A549 (cell line): ENCODE results near the gene SLC38A11.

Experiments
- CHD2 ChIP-seq: fragments of 150-350 bp; IDR thresholded peaks from 2 replicates; pipeline ENCODE4 v1.6.1; 2014; ENCODE audit warnings: low read length; ENCODE audit not compliant: partially characterized antibody
- CHD4 ChIP-seq: fragments of 200-600 bp; sonication (generic); IDR thresholded peaks from 2 replicates; pipeline ENCODE4 v1.6.1; 2016; ENCODE audit warnings: antibody characterized with exemption, mild to moderate bottlenecking, borderline replicate concordance
- EP300 ChIP-seq, 2 experiments: fragments of >200 bp; sonication (Bioruptor Twin); formaldehyde crosslinking; IDR thresholded peaks; 2 replicates in 1 of 2; 3 replicates in 1 of 2; pipeline ENCODE4 v1.6.1; 2016 to 2017
- FOSL2 ChIP-seq, 2 experiments: fragments of 450-650 bp in 1 of 2; fragments of >200 bp in 1 of 2; sonication (Bioruptor Twin) in 1 of 2; formaldehyde crosslinking; IDR thresholded peaks; 2 replicates each; pipeline versions ENCODE4 v1.5.0 to v1.6.1; 2016 to 2020; ENCODE audit warnings: mild to moderate bottlenecking in 1 of 2, moderate library complexity in 1 of 2
- NFE2L2 ChIP-seq: fragments of 150-350 bp; conservative IDR thresholded peaks from 2 replicates; pipeline ENCODE4 v1.6.1; 2014; ENCODE audit warnings: low read length
- POLR2A ChIP-seq: IDR thresholded peaks from 2 replicates; pipeline ENCODE4 v1.6.1; 2012; ENCODE audit warnings: mild to moderate bottlenecking, low read length
- RNF2 ChIP-seq: fragments of 200-600 bp; sonication (generic); IDR thresholded peaks from 2 replicates; pipeline ENCODE4 v1.6.1; 2016; ENCODE audit warnings: low read depth, mild to moderate bottlenecking, antibody characterized with exemption, moderate library complexity, borderline replicate concordance
- SREBF2 ChIP-seq: fragments of 450-650 bp; IDR thresholded peaks from 2 replicates; pipeline ENCODE4 v1.6.1; 2014; ENCODE audit warnings: mild to moderate bottlenecking, moderate library complexity
- TF ChIP-seq, protein P1 (sequence below): fragments of 250-450 bp; sonication (Bioruptor Pico); IDR thresholded peaks from 2 replicates; pipeline ENCODE4 v1.5.0; 2020; ENCODE audit warnings: low read depth, mild to moderate bottlenecking, moderate library complexity
- TF ChIP-seq, protein P2 (sequence below): IDR thresholded peaks from 2 replicates; pipeline ENCODE4 v1.6.1; 2012
- TF ChIP-seq, protein P3 (sequence below): fragments of >200 bp; sonication (Bioruptor Twin); formaldehyde crosslinking; IDR thresholded peaks from 3 replicates; pipeline ENCODE4 v1.5.1; 2016
- TF ChIP-seq, protein P4 (sequence below): fragments of 150-350 bp; IDR thresholded peaks from 2 replicates; pipeline ENCODE4 v1.6.1; 2014; ENCODE audit warnings: low read depth, mild to moderate bottlenecking, low read length
- TF ChIP-seq, protein P5 (sequence below): fragments of 200-600 bp; sonication (generic); IDR thresholded peaks from 2 replicates; pipeline ENCODE4 v1.6.1; 2016; ENCODE audit warnings: antibody characterized with exemption, mild to moderate bottlenecking, moderate library complexity

DNA sequence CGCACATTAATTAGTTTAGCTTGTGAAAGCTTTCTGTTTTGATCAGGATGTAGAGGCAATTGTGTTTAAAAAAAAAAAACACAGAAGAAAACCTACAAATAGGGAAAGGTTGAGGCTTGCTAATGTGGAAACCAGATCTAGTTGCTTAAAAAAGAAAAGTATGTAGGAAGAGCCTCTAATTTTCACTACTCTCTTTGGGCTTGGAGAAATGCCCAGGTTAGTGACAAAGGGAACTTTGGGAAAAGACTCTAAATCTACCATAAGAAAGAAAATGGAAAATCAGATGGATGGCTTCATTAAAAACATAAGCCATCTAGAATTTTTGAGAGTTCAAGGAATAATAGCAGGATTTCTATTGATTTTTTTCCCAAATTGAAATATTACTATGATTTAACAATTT, 47.3 kb upstream of the SLC38A11 start:
- TF ChIP-seq POLR2A: no peak
- no peak for TF ChIP-seq CHD2
- no peak for TF ChIP-seq NFE2L2
- TF ChIP-seq RNF2: no peak
- TF ChIP-seq, protein P1, sequence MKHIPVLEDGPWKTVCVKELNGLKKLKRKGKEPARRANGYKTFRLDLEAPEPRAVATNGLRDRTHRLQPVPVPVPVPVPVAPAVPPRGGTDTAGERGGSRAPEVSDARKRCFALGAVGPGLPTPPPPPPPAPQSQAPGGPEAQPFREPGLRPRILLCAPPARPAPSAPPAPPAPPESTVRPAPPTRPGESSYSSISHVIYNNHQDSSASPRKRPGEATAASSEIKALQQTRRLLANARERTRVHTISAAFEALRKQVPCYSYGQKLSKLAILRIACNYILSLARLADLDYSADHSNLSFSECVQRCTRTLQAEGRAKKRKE (CRISPR knock-in tag): no peak
- TF ChIP-seq FOSL2 (IDR thresholded peaks at IDR 0.05): no peak
- no peak for TF ChIP-seq FOSL2 (CRISPR knock-in tag; IDR thresholded peaks at IDR 0.05)
- TF ChIP-seq, protein P2, sequence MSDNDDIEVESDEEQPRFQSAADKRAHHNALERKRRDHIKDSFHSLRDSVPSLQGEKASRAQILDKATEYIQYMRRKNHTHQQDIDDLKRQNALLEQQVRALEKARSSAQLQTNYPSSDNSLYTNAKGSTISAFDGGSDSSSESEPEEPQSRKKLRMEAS: no peak
- TF ChIP-seq, protein P3, sequence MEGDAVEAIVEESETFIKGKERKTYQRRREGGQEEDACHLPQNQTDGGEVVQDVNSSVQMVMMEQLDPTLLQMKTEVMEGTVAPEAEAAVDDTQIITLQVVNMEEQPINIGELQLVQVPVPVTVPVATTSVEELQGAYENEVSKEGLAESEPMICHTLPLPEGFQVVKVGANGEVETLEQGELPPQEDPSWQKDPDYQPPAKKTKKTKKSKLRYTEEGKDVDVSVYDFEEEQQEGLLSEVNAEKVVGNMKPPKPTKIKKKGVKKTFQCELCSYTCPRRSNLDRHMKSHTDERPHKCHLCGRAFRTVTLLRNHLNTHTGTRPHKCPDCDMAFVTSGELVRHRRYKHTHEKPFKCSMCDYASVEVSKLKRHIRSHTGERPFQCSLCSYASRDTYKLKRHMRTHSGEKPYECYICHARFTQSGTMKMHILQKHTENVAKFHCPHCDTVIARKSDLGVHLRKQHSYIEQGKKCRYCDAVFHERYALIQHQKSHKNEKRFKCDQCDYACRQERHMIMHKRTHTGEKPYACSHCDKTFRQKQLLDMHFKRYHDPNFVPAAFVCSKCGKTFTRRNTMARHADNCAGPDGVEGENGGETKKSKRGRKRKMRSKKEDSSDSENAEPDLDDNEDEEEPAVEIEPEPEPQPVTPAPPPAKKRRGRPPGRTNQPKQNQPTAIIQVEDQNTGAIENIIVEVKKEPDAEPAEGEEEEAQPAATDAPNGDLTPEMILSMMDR: no peak
- no peak for TF ChIP-seq EP300 (IDR thresholded peaks at IDR 0.05)
- TF ChIP-seq, protein P4, sequence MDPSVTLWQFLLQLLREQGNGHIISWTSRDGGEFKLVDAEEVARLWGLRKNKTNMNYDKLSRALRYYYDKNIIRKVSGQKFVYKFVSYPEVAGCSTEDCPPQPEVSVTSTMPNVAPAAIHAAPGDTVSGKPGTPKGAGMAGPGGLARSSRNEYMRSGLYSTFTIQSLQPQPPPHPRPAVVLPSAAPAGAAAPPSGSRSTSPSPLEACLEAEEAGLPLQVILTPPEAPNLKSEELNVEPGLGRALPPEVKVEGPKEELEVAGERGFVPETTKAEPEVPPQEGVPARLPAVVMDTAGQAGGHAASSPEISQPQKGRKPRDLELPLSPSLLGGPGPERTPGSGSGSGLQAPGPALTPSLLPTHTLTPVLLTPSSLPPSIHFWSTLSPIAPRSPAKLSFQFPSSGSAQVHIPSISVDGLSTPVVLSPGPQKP: no peak
- TF ChIP-seq, protein P5, sequence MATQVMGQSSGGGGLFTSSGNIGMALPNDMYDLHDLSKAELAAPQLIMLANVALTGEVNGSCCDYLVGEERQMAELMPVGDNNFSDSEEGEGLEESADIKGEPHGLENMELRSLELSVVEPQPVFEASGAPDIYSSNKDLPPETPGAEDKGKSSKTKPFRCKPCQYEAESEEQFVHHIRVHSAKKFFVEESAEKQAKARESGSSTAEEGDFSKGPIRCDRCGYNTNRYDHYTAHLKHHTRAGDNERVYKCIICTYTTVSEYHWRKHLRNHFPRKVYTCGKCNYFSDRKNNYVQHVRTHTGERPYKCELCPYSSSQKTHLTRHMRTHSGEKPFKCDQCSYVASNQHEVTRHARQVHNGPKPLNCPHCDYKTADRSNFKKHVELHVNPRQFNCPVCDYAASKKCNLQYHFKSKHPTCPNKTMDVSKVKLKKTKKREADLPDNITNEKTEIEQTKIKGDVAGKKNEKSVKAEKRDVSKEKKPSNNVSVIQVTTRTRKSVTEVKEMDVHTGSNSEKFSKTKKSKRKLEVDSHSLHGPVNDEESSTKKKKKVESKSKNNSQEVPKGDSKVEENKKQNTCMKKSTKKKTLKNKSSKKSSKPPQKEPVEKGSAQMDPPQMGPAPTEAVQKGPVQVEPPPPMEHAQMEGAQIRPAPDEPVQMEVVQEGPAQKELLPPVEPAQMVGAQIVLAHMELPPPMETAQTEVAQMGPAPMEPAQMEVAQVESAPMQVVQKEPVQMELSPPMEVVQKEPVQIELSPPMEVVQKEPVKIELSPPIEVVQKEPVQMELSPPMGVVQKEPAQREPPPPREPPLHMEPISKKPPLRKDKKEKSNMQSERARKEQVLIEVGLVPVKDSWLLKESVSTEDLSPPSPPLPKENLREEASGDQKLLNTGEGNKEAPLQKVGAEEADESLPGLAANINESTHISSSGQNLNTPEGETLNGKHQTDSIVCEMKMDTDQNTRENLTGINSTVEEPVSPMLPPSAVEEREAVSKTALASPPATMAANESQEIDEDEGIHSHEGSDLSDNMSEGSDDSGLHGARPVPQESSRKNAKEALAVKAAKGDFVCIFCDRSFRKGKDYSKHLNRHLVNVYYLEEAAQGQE: no peak
- TF ChIP-seq CHD4: no peak
- no peak for TF ChIP-seq SREBF2
